ENCODE data around the gene HMX1.

HMX1 gene

GRCh38 chr4:8862334-8862733 is 9.3 kb downstream of the HMX1 start:
- H3K9ac ChIP-seq (ENCODE audit: low read length) = no peak overlapping the region
- no peak overlapping the region for H3K56ac ChIP-seq (ENCODE audit: low read length)
- no peak overlapping the region for H3K23ac ChIP-seq (ENCODE audit: low read length)
- no peak overlapping the region for H2BK120ac ChIP-seq (ENCODE audit: low read depth, low read length)
- H3K36me3 ChIP-seq (ENCODE audit: control insufficient read depth, insufficient read depth, low read length) = no peaks in the 10 kb centered on the region
- H3K4me1 ChIP-seq (ENCODE audit: control insufficient read depth, low read depth, low read length) = peaks cover 3% of the 10 kb centered on the region
- H3K4ac ChIP-seq (ENCODE audit: low read depth, low read length) = no peak overlapping the region
- no peak overlapping the region for H3K27ac ChIP-seq (ENCODE audit: low read depth, low read length)
- H2BK15ac ChIP-seq (replicated peaks; ENCODE audit: low read depth) = no peak overlapping the region
- H2BK5ac ChIP-seq (ENCODE audit: low read length) = no peak overlapping the region
- H4K5ac ChIP-seq (ENCODE audit: low read length) = no peak overlapping the region
- peak overlapping the region; percentile 81 for H3K4me2 ChIP-seq (ENCODE audit: low read length)
- H3K79me2 ChIP-seq (ENCODE audit: control insufficient read depth, insufficient read depth, low read length) = no peaks in the 10 kb centered on the region
- no peak overlapping the region for H3K4me3 ChIP-seq (ENCODE audit: low read length)
- no peak overlapping the region for H3K18ac ChIP-seq (ENCODE audit: low read length)
- no peak overlapping the region for H4K8ac ChIP-seq (ENCODE audit: low read depth, low read length)
- H2AK5ac ChIP-seq (ENCODE audit: low read length) = no peak overlapping the region
- no CpG with 5 or more reads among the region's 5 CpGs for WGBS (ENCODE audit: extremely low coverage, insufficient coverage, low lambda C conversion rate)
- peaks cover 72% of the 10 kb centered on the region for H3K27me3 ChIP-seq (ENCODE audit: insufficient read depth, low read length, poor library complexity)
- no peak for DNase-seq
- H3K79me1 ChIP-seq (ENCODE audit: low read length) = no peaks in the 10 kb centered on the region

- Histone ChIP-seq H3K36me3 (ENCODE audit: control insufficient read depth, insufficient read depth, low read length) (no peaks in the 10 kb centered on the region), H3K4ac (ENCODE audit: low read depth, low read length) (no peak overlapping the region), H2AK5ac (ENCODE audit: low read length) (no peak overlapping the region), H3K4me2 (ENCODE audit: low read length) (peak overlapping the region; percentile 81), H2BK15ac (replicated peaks; ENCODE audit: low read depth) (no peak overlapping the region), H3K27me3 (ENCODE audit: insufficient read depth, low read length, poor library complexity) (peaks cover 66% of the 10 kb centered on the region), H3K9ac (ENCODE audit: low read length) (peak overlapping the region; percentile 73), H2BK120ac (ENCODE audit: low read depth, low read length) (no peak overlapping the region), H3K79me1 (ENCODE audit: low read length) (no peaks in the 10 kb centered on the region), H3K23ac (ENCODE audit: low read length) (no peak overlapping the region), H3K18ac (ENCODE audit: low read length) (no peak overlapping the region), H3K4me1 (ENCODE audit: control insufficient read depth, low read depth, low read length) (peaks cover 3% of the 10 kb centered on the region), H3K56ac (ENCODE audit: low read length) (peak overlapping the region; percentile 83), H4K5ac (ENCODE audit: low read length) (no peak overlapping the region), H3K4me3 (ENCODE audit: low read length) (peak overlapping the region; percentile 24), H4K8ac (ENCODE audit: low read depth, low read length) (no peak overlapping the region), H3K79me2 (ENCODE audit: control insufficient read depth, insufficient read depth, low read length) (no peaks in the 10 kb centered on the region), H3K27ac (ENCODE audit: low read depth, low read length) (no peak overlapping the region), H2BK5ac (ENCODE audit: low read length) (no peak overlapping the region)
- peak; percentile 75 for DNase-seq
- no CpG with 5 or more reads among the region's 64 CpGs for WGBS (ENCODE audit: extremely low coverage, insufficient coverage, low lambda C conversion rate)
These were observed 9.9 kb downstream of the HMX1 start for GRCh38 chr4:8861576-8862295.

- no peak overlapping the region for H3K4ac ChIP-seq (ENCODE audit: low read depth, low read length)
- no peaks in the 10 kb centered on the region for H3K79me1 ChIP-seq (ENCODE audit: low read length)
- peak overlapping the region; percentile 81 for H3K4me2 ChIP-seq (ENCODE audit: low read length)
- peak; percentile 62 for DNase-seq
- H3K18ac ChIP-seq (ENCODE audit: low read length) = peak overlapping the region; percentile 54
- peaks cover 3% of the 10 kb centered on the region for H3K4me1 ChIP-seq (ENCODE audit: control insufficient read depth, low read depth, low read length)
- WGBS (ENCODE audit: extremely low coverage, insufficient coverage, low lambda C conversion rate) = no CpG with 5 or more reads among the region's 82 CpGs
- H4K5ac ChIP-seq (ENCODE audit: low read length) = no peak overlapping the region
- H3K56ac ChIP-seq (ENCODE audit: low read length) = peak overlapping the region; percentile 83
- H2AK5ac ChIP-seq (ENCODE audit: low read length) = no peak overlapping the region
- no peak overlapping the region for H3K23ac ChIP-seq (ENCODE audit: low read length)
- no peak overlapping the region for H2BK5ac ChIP-seq (ENCODE audit: low read length)
- no peak overlapping the region for H3K27ac ChIP-seq (ENCODE audit: low read depth, low read length)
- no peaks in the 10 kb centered on the region for H3K79me2 ChIP-seq (ENCODE audit: control insufficient read depth, insufficient read depth, low read length)
- no peak overlapping the region for H2BK15ac ChIP-seq (replicated peaks; ENCODE audit: low read depth)
- peak overlapping the region; percentile 35 for H3K4me3 ChIP-seq (ENCODE audit: low read length)
- no peaks in the 10 kb centered on the region for H3K36me3 ChIP-seq (ENCODE audit: control insufficient read depth, insufficient read depth, low read length)
- H2BK120ac ChIP-seq (ENCODE audit: low read depth, low read length) = no peak overlapping the region
- H3K9ac ChIP-seq (ENCODE audit: low read length) = peak overlapping the region; percentile 73
- peaks cover 66% of the 10 kb centered on the region for H3K27me3 ChIP-seq (ENCODE audit: insufficient read depth, low read length, poor library complexity)
- H4K8ac ChIP-seq (ENCODE audit: low read depth, low read length) = no peak overlapping the region
These were observed 10.6 kb downstream of the HMX1 start for GRCh38 chr4:8860892-8861575.

- H3K23ac ChIP-seq (ENCODE audit: low read length) = peak overlapping the region; percentile 66
- H3K4me1 ChIP-seq (ENCODE audit: control insufficient read depth, low read depth, low read length) = peaks cover 5% of the 10 kb centered on the region
- H3K79me2 ChIP-seq (ENCODE audit: control insufficient read depth, insufficient read depth, low read length) = no peaks in the 10 kb centered on the region
- no peak overlapping the region for H3K27ac ChIP-seq (ENCODE audit: low read depth, low read length)
- H2AK5ac ChIP-seq (ENCODE audit: low read length) = no peak overlapping the region
- H3K4me3 ChIP-seq (ENCODE audit: low read length) = no peak overlapping the region
- H3K27me3 ChIP-seq (ENCODE audit: insufficient read depth, low read length, poor library complexity) = peaks cover 58% of the 10 kb centered on the region
- no peaks in the 10 kb centered on the region for H3K79me1 ChIP-seq (ENCODE audit: low read length)
- H3K56ac ChIP-seq (ENCODE audit: low read length) = peak overlapping the region; percentile 78
- H3K4ac ChIP-seq (ENCODE audit: low read depth, low read length) = peak overlapping the region; percentile 18
- no peak overlapping the region for H2BK15ac ChIP-seq (replicated peaks; ENCODE audit: low read depth)
- H3K4me2 ChIP-seq (ENCODE audit: low read length) = peak overlapping the region; percentile 62
- H2BK5ac ChIP-seq (ENCODE audit: low read length) = peak overlapping the region; percentile 35
- no peak overlapping the region for H4K8ac ChIP-seq (ENCODE audit: low read depth, low read length)
- H4K5ac ChIP-seq (ENCODE audit: low read length) = no peak overlapping the region
- whole genome bisulfite sequencing (ENCODE audit: extremely low coverage, insufficient coverage, low lambda C conversion rate) = no CpG with 5 or more reads among the region's 70 CpGs
- H3K9ac ChIP-seq (ENCODE audit: low read length) = peak overlapping the region; percentile 51
- H3K36me3 ChIP-seq (ENCODE audit: control insufficient read depth, insufficient read depth, low read length) = no peaks in the 10 kb centered on the region
- no peak overlapping the region for H2BK120ac ChIP-seq (ENCODE audit: low read depth, low read length)
- peak; percentile 84 for DNase-seq
- H3K18ac ChIP-seq (ENCODE audit: low read length) = no peak overlapping the region
These were observed 11.3 kb downstream of the HMX1 start for GRCh38 chr4:8860096-8860891.

- WGBS (ENCODE audit: extremely low coverage, insufficient coverage, low lambda C conversion rate) = no CpG with 5 or more reads among the region's 38 CpGs
- H2BK5ac ChIP-seq (ENCODE audit: low read length) = peak overlapping the region; percentile 35
- no peak overlapping the region for H3K27ac ChIP-seq (ENCODE audit: low read depth, low read length)
- H3K56ac ChIP-seq (ENCODE audit: low read length) = peak overlapping the region; percentile 78
- H3K4me2 ChIP-seq (ENCODE audit: low read length) = peak overlapping the region; percentile 62
- no peak overlapping the region for H2BK15ac ChIP-seq (replicated peaks; ENCODE audit: low read depth)
- H3K4ac ChIP-seq (ENCODE audit: low read depth, low read length) = peak overlapping the region; percentile 18
- no peaks in the 10 kb centered on the region for H3K79me1 ChIP-seq (ENCODE audit: low read length)
- H3K4me1 ChIP-seq (ENCODE audit: control insufficient read depth, low read depth, low read length) = peaks cover 5% of the 10 kb centered on the region
- H3K27me3 ChIP-seq (ENCODE audit: insufficient read depth, low read length, poor library complexity) = peaks cover 52% of the 10 kb centered on the region
- DNase-seq = no peak
- H3K18ac ChIP-seq (ENCODE audit: low read length) = no peak overlapping the region
- H3K79me2 ChIP-seq (ENCODE audit: control insufficient read depth, insufficient read depth, low read length) = no peaks in the 10 kb centered on the region
- H4K8ac ChIP-seq (ENCODE audit: low read depth, low read length) = no peak overlapping the region
- H2BK120ac ChIP-seq (ENCODE audit: low read depth, low read length) = no peak overlapping the region
- H2AK5ac ChIP-seq (ENCODE audit: low read length) = no peak overlapping the region
- H3K9ac ChIP-seq (ENCODE audit: low read length) = peak overlapping the region; percentile 51
- no peak overlapping the region for H3K4me3 ChIP-seq (ENCODE audit: low read length)
- H4K5ac ChIP-seq (ENCODE audit: low read length) = no peak overlapping the region
- no peaks in the 10 kb centered on the region for H3K36me3 ChIP-seq (ENCODE audit: control insufficient read depth, insufficient read depth, low read length)
- peak overlapping the region; percentile 66 for H3K23ac ChIP-seq (ENCODE audit: low read length)
These were observed 12.0 kb downstream of the HMX1 start for GRCh38 chr4:8859550-8860095.
